ENCODE data around the gene MPG.

Gene MPG

DNA sequence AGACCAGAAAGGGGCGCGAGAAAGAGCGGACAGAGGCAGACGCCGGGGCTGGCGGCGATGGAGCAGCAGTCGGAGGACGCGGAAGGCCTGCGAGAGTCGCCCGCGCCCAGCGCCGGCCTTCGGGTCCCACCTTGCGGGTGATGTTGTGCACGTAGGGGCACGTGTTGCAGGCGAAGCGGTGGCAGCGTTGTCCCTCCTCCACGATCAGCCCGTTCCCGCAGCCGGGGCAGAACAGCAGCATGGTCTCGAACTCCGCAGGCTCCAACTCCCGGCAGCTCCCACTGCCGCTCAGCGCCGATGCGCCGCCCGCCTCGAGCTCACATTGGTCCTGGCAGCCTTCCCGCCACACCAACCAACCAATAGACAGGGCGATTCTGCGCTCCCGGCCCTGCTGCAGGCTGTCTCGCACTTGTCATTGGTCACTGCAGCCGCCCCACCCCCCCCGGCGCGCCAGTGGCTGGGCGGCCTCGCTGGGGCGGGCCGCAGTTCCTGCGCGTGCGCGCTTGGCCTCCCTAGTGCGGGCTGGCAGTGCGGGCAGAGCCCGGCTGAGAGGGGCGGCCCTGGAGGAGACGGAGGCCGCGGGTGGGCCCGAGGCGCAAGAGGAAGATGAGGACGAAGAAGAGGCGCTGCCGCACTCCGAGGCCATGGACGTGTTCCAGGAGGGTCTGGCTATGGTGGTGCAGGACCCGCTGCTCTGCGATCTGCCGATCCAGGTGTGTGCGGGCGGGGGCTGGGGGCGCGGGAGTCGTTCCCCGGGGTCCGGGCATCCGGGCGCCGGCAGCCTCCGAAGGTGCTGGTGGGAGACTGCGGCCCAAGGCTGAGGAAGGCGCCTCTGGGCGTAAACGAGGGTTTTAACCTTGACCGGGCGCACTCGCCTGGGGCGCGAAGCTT is 24.4 kb upstream of the MPG start, which contains the start of the genes POLR3K and SNRNP25:
Gene POLR3K, minus strand, starts transcription at position 263 of the 891 bp plus-strand sequence. Its CDS starts 22 bp downstream, at position 241.
Gene SNRNP25, plus strand, starts transcription at position 483 of the 891 bp plus-strand sequence. Its CDS starts 189 bp downstream, at position 672.
- DNase-seq: peak; percentile 97

- DNase-seq: no peak
Measured at GRCh38 chr16:54237-54581, 23.8 kb upstream of the MPG start.

- no peak for DNase-seq
Measured at GRCh38 chr16:55571-56136, 22.4 kb upstream of the MPG start.

DNA sequence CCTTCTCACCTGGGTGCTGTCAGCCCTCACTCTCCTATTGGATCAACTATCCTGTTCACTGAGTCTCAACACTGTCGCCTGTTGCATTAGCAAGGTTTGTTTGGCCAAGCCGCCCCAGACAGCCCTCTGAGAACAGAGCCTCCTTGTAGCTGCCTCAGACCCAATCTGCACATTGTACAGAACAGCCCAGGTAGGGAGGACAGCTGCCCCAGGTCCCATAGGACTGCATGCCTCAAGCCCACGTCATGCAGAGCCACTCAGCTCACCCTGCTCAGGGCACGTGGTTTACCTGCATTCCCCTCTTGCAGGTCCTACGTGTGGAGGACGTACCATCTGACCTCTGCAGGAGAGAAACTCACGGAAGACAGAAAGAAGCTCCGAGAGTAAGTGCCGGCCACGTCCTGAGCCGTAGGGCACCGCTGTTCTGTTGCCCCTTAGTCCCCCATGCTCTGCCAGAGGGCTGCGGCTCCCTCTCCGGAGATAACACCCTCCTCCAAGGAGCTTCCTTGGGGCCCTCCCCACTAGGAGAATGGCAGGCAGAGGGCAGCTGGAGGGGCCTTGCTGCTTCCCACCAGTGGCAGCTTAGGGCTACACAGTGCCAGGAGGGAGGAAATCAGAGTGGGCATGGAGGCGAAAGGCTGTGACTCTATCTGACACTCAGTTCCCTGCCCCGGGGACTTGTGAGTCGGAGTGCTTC is 21.6 kb upstream of the MPG start:
- DNase-seq: no peak

- DNase-seq: no peak
Measured at GRCh38 chr16:57711-58110, 20.3 kb upstream of the MPG start.

DNA sequence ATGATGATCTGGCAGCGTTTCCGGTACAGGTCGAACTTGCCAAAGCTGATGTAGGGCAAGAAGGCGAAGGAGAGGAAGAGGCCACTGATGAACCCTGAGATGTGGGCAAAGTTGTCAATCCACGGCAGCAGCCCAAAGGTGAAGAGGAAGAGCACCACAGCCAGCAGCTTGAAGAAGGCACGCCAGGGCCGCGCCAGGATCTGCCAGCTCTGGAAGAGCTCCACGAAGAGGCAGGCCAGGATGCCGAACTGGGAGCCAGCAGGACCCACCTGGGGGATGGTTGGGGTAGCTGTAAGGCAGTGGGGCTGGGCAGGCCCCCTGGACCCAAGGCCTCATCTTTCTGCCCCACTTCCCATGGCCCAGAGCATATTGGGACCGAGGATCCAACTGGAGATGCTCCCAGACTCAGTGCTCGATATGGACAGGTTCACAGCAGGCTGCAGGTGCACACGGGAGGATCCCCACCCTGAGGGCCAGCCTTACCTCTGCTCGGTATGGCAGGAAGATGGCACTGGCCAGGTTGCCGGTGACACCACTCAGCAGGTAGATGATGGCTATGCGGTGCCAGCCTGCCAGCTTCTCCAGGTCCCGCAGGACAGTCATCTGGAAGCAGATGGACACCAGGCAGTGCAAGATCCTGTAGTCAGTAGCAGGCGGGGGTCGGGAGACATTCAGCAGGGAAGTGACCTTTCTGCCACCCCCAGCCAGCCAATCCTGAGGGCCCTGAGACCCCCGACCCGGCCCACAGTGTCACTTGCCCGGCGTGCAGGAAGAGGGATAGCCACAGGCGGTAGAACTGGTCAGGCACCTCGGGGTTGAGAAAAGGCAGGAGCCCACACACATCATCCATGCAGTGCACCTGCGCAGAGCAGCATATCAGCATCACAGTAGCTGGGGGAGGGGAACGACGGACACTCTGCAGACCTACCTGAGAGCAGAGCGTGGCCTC is 19.3 kb upstream of the MPG start:
- DNase-seq: no peak

DNA sequence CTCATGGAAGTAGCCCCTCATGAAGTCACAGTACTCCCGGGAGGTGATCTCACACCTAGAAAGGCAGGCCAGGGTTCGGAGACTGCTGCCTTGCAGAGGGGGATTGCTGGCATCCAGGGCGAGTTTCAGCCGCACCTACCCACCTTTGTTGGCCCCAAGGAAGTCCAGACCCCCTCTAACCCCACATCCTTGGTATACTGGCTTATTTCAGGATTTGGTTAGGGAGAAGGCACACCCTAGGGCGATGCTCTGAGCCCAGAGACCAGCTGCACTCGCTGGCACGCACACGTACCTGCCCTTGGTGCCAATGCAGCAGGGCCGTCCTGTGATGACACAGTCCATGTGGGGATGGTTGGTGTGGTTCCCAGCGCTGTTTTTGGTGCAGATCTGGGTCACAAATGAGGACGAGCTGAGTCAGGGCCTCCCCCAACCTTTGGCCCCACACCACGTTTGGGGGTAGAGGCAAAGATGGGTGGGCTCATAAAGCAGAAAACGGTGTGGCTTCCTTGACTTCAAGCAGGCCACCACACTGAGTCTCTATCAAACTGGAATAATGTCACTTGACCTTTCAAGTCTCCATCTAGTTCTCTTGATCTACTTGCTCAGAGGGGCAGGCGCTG is 18.5 kb upstream of the MPG start:
- DNase-seq: no peak

GRCh38 chr16:60166-60565 is 17.9 kb upstream of the MPG start:
- DNase-seq: no peak

- DNase-seq: no peak
Measured at GRCh38 chr16:60929-61878, 16.8 kb upstream of the MPG start.

GRCh38 chr16:61879-62281 is 16.1 kb upstream of the MPG start:
- DNase-seq: no peak

GRCh38 chr16:62283-62967 is 15.6 kb upstream of the MPG start:
- no peak for DNase-seq

DNA sequence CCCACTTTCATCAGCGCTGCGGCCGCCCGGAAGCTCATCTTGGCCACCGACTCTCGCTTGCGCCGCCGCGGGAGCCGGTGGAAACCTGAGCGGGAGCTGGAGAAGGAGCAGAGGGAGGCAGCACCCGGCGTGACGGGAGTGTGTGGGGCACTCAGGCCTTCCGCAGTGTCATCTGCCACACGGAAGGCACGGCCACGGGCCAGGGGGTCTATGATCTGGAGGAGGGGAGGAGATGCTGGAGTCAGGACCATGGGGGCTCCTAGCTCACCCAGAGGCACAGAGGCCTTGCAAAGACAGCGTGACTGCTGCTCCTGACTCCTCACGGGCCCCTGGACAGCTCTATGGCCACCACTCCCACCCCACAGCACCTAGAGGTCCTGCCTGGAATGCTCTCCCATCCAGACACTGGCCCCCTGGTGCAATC is 15.0 kb upstream of the MPG start:
- no peak for DNase-seq

GRCh38 chr16:63466-63865 is 14.6 kb upstream of the MPG start:
- DNase-seq: no peak

DNA sequence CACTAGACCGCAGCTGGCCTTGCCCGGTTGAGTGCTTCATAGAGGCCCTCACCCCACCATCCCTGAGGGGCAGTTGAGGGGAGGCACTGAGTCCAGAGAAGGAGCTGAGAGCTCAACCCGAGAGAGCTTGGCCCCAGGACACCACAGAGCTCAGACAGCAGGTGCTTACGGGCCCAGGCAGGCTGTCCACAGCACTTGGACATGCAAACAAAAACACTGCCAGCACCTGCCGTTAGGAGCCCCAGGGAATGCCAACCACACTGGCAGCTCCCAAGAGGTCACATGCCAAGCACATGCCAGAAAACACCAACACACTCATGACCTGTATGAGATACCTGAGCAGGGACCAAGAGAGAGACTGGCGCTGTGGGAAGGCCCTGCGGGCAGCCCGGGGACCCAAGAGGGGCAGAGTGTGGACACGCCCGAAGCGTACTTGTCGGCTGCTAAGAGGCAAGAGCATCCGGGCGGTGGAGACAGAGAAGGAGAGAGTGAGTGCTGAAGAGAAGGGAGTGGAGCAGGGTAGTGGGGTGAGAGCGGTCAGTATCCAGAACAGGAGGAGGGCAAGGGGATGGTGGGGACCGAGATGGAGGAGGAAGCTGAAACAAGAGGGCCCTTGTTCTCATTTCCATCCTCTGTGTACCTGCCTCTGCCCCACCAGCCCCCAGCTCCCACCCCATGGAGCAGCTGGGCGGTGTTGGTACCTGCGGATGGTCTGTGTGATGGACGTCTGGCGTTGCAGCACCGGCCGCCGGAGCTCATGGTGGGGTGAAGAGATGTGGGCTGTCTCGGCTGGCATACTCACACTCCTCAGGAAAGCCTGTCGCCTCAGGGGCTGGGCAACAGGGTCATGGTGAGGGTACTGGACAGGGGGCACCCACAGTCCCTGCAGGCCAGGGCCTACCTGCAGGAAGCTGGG is 13.8 kb upstream of the MPG start:
- no peak for DNase-seq

- no peak for DNase-seq
Measured at GRCh38 chr16:64914-65255, 13.1 kb upstream of the MPG start.

- DNase-seq: peak; percentile 74
Measured at GRCh38 chr16:65745-66144, 12.3 kb upstream of the MPG start.

DNA sequence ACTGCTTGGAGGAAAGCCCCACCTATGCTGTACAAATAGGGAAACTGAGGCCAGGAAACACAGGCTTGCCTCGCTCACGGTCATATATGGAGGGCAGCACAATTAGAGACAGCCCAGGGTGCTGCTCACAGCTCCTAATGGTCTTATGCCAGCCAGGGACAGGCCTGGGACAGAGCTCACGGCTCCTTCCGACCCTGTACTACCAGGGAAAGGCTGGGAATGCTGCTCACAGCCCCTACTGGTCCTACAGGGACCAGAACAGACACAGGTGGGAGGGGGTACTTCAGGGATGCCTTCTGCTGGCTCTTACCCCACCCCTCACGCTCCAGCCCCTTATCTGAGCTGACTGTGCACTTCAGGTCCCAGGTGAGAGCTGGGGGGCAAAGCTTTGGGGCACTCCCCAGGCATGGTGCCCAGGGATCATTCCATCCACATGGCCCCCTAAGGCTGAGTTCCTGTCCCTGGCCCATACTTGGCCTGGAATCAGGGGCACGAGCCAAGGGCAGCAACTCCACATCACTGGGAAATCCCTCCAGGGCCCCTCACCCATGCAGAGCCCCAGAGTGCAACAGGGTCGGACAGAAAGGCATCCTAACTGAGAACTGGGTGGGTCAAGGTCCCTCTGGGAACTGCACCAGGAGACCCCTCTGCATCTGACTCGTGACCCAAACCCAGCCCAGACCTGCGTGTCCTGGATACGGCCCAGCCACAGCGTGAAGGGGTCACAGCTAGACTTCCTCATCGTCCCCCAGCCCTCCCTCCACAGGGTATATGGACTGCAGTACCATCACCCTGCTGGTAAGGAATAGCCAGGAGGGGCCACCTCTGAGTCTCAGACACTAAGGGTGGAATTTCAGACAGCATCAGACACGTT is 11.5 kb upstream of the MPG start:
- no peak for DNase-seq

GRCh38 chr16:67183-67791 is 10.7 kb upstream of the MPG start:
- DNase-seq: no peak
